Spinal cord (tissue), 10 donors: ENCODE results near the gene C1QTNF7. TPM values are rescaled to one million over a fixed set of nuclear protein-coding genes. Genes with fewer than 3 reads are reported as not detected.

Experiments
- DNase-seq, 6 donors: peaks; one replicate each; pipeline versions ENCODE4 v3.0.0 to v3.0.0-alpha.2; 2013 to 2015; ENCODE audit warnings: low spot score in 6 of 6, low read depth in 4 of 6
- H3K27ac ChIP-seq: one replicate; pipeline ENCODE4 v1.5.1; 2013; ENCODE audit warnings: low read depth, low read length, control low read depth
- H3K27me3 ChIP-seq: one replicate; pipeline ENCODE4 v1.6.1; 2013; ENCODE audit warnings: low read length; ENCODE audit not compliant: control insufficient read depth, insufficient read depth
- H3K36me3 ChIP-seq: one replicate; pipeline ENCODE4 v1.6.1; 2013; ENCODE audit warnings: low read length; ENCODE audit not compliant: control insufficient read depth, insufficient read depth
- H3K4me1 ChIP-seq: one replicate; pipeline ENCODE4 v1.6.1; 2013; ENCODE audit warnings: low read length; ENCODE audit not compliant: control insufficient read depth, insufficient read depth
- H3K4me3 ChIP-seq: one replicate; pipeline ENCODE4 v1.5.1; 2013; ENCODE audit warnings: low read depth, low read length, control low read depth
- H3K9me3 ChIP-seq: one replicate; pipeline ENCODE4 v1.6.1; 2013; ENCODE audit warnings: low read length; ENCODE audit not compliant: control insufficient read depth, insufficient read depth
- WGBS: methylation state at CpG from one replicate; pipeline ENCODE4 v1.1.5; 2013; ENCODE audit warnings: missing lambda C conversion rate; ENCODE audit not compliant: insufficient coverage; 5-methylcytosine and 5-hydroxymethylcytosine counted together
- polyA plus RNA-seq, 2 donors: library from polyadenylated mRNA; unstranded; fragments of 120-200 nt; gene quantifications; one replicate each; pipeline ENCODE4 v1.2.1, GENCODE V29; 2013; ENCODE audit not compliant: insufficient read length in 2 of 2
- total RNA-seq, 2 donors: library from RNA; depleted of rRNA in 1 of 2; stranded (reverse); fragments of 120-200 nt in 1 of 2; fragments of >200 nt in 1 of 2; gene quantifications; one replicate each; pipeline versions ENCODE4 v1.2.3 to v1.2.4, GENCODE V29; 2013 to 2014
- donor health status: healthy.

Gene C1QTNF7
- total and polyA plus RNA-seq, 4 donors = 0.54 to 8.4 (median 1.6) TPM

DNA sequence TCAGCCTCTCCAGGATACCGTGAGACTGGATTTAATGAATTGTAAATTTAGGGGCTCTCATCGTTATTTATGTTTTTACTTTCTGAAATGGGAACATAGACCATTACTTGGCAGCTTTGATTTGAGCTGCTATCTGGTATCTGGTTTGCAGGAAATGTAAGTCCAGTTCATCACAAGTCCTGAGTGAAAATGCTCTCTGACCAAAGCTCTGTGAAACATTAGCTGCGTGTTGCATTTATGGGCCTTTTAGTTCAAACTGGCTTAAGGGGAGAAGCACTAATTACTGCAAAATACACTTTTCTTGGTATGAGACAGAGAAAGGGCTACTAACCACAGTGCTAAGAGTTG is 42.3 kb downstream of the C1QTNF7 start:
- WGBS = 0% methylated on average over 2 of the region's 3 CpGs
- Histone ChIP-seq H3K4me3 (peak overlapping the region; percentile 62), H3K4me1 (no peaks in the 10 kb centered on the region), H3K9me3 (no peaks in the 10 kb centered on the region), H3K27ac (peak overlapping the region; percentile 80), H3K27me3 (no peaks in the 10 kb centered on the region), H3K36me3 (no peaks in the 10 kb centered on the region)
- peak in 3 of 6 donors; percentile 12 to 43 (median 38) for DNase-seq

DNA sequence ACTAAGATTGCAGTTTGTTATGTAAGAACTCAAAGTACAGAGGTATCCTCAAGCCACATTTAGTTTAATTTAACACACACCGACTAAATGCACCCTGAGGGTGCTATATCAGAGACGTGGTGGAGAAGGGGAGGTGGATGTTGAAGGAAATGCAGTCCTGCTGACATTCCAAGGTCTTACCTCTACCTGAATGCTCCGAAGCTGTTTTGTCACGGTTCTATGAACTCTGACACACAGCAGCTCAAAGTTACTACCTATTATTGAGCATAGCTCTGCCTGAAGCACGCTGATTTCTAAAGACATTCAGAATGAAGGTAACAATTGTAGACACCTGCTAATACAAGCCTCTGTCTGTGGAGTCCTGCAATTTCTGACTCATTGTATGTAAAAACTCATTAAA is 48.6 kb downstream of the C1QTNF7 start:
- H3K27ac ChIP-seq = no peak overlapping the region
- H3K9me3 ChIP-seq = no peaks in the 10 kb centered on the region
- H3K4me3 ChIP-seq = no peak overlapping the region
- no peak for DNase-seq
- peaks cover 10% of the 10 kb centered on the region for H3K4me1 ChIP-seq
- 69% methylated on average over 2 of the region's 5 CpGs for WGBS
- H3K36me3 ChIP-seq = peaks cover 3% of the 10 kb centered on the region
- H3K27me3 ChIP-seq = no peaks in the 10 kb centered on the region

DNA sequence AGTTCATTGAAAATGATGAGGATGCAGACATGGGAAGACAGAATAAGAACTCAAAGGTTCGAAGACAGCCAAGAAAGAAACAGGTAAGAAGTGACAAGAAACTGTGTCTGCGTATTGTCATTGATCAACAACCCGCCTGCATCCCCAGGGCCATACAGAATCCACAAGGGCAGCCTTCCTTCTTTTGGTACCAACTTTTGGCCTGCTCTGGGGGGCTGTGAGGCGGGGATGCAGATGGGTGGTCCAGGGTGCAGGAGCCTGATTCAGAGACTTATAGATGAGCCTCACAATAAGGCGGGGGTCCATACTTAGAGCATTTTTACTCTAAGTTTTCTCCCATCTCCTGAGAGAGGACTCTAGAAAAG is 50.9 kb downstream of the C1QTNF7 start:
- Histone ChIP-seq H3K9me3 (no peaks in the 10 kb centered on the region), H3K4me3 (peak overlapping the region; percentile 75), H3K27me3 (no peaks in the 10 kb centered on the region), H3K4me1 (peaks cover 10% of the 10 kb centered on the region), H3K27ac (peak overlapping the region; percentile 98), H3K36me3 (peaks cover 3% of the 10 kb centered on the region)
- WGBS = no CpG with 5 or more reads among the region's 5 CpGs
- DNase-seq = no peak

DNA sequence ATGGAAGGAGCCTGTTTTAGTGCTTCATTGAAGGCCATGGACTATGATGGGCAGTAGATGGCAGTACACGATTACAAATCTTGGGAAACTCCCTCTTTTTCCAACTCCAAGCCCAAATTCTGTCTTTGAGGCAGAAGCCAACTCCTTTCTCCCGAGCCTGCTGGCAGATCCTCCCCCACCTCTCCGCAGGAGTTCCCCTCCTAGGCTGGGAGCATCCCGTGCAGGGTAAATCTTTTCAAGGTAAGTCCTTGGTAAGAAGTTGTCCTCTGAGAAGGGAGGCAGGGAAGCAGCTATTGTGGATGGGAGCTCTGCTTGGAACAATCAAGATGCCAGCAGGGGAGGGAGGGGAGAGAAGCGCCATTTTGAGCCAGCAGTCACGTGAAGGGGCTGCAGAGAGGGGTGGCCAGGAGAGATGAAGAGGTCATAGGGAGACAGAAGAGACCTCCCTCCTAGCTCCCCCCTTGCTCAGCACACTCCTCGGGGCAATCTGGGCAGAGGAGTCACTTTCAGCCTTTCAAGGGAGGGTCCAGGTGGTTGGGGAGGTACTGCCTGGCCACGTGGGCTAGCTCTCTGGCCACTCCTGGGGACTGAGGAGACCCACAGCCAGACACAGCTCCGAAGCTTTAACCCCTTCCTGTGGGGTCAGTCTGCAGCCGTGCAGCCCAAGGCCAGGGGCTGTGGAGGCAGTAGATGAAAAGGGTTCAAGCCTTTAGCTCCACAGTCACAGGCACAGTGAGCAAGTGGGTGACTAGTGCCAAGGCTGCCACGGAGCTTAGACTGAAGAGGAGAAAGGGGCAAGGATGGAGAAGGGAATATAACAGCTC is 51.5 kb downstream of the C1QTNF7 start:
- H3K4me1 ChIP-seq = peaks cover 10% of the 10 kb centered on the region
- peak overlapping the region; percentile 75 for H3K4me3 ChIP-seq
- peaks cover 3% of the 10 kb centered on the region for H3K36me3 ChIP-seq
- H3K27ac ChIP-seq = peak overlapping the region; percentile 98
- WGBS = 0% methylated on average over 3 of the region's 11 CpGs
- H3K27me3 ChIP-seq = no peaks in the 10 kb centered on the region
- no peaks in the 10 kb centered on the region for H3K9me3 ChIP-seq
- DNase-seq = peak; percentile 76 to 97 (median 90)

DNA sequence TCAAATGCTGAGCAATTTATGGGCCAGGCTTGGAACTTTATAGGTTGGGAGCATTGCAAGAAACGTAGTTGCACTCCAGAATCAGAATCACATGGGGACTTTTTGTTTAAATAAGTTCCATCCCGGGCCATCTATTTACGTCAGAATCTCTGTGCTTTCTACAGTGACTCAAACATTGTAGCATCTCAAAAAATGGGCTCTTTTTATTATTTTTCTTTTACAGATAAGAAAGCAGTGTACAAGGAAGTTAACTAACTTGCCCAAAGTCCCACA is 52.0 kb downstream of the C1QTNF7 start:
- Histone ChIP-seq H3K36me3 (peaks cover 6% of the 10 kb centered on the region), H3K9me3 (no peaks in the 10 kb centered on the region), H3K4me3 (peak overlapping the region; percentile 75), H3K27me3 (no peaks in the 10 kb centered on the region), H3K27ac (peak overlapping the region; percentile 98), H3K4me1 (peaks cover 10% of the 10 kb centered on the region)
- WGBS = no CpG with 5 or more reads among the region's 3 CpGs
- DNase-seq = no peak

DNA sequence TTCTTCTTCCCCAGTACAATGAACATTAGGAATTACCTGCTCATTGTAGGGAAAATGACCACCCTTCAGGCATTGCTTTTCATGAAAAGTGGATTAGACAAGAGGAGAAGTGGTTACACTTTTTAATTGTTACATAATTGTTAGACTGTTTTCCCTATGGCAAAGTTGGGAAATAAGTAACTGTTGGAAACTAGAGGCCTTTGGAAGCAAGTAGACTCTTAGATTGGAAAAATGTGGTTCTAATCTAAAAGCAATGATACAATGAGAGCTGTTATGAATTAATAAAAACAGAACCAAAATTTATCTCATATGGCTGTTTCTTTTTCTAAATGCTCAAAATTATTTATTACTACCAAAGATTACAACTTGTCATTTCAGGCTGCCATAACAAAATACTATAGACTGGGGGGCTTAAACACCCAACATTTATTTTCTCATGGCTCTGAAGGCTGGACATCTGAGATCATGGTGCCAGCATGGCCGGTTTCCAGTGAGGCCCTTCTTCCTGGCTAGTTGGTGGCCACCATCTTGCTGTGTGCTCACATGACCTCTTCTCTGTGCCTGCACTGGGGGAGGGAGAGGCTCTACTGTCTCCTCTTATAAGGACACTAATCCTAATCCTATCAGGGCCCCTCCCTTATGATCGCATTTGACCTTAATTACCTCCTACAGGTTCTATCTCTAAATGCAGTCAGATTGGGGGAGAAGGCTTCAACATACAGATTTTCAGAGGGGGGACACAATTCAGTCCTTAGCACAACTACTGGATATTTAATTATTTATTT is 54.3 kb downstream of the C1QTNF7 start:
- no peak for DNase-seq
- no peak overlapping the region for H3K27ac ChIP-seq
- peaks cover 3% of the 10 kb centered on the region for H3K36me3 ChIP-seq
- H3K9me3 ChIP-seq = no peaks in the 10 kb centered on the region
- H3K4me1 ChIP-seq = peaks cover 10% of the 10 kb centered on the region
- no peaks in the 10 kb centered on the region for H3K27me3 ChIP-seq
- H3K4me3 ChIP-seq = no peak overlapping the region
- 100% methylated on average over 1 of the region's 2 CpGs for WGBS

DNA sequence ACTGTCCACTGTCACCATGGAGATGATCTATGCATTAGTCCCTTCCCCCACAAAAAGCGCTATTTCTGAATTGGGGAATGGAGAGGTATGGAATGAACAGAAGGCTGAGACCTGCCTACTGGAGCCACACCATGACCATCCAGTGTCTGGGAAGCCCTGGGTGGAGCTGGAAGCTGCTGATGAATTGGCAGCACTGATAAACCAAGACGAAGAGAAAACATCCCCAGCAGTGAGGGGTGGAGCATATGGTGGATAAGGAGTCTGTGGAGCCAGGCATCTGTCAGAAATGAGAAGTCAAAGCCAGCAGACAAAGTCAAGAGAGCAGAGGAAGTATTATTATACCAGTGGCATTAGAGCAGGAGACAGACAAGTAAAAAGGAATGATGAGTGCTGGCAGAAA is 55.0 kb downstream of the C1QTNF7 start:
- Histone ChIP-seq H3K27ac (no peak overlapping the region), H3K36me3 (peaks cover 3% of the 10 kb centered on the region), H3K27me3 (no peaks in the 10 kb centered on the region), H3K4me3 (no peak overlapping the region), H3K4me1 (peaks cover 10% of the 10 kb centered on the region), H3K9me3 (no peaks in the 10 kb centered on the region)
- 44% methylated on average over 1 of the region's 2 CpGs for WGBS
- no peak for DNase-seq

DNA sequence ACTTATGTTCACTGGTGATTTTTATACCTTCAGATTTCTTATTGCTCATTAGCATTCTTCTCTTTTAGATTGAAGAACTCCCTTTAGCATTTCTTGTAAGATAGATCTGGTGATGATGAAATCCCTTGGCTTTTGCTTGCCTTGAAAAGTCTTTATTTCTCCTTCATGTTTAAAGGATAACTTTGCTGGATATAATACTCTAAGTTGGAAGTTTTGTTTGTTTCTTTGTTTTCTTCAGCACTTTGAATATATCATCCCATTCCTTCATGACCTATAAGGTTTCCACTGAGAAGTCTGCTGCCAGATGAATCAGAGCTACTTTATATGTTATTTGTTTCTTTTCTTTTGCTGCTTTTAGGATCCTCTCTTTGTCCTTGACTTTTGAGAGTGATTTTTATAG is 60.3 kb downstream of the C1QTNF7 start:
- Histone ChIP-seq H3K9me3 (no peaks in the 10 kb centered on the region), H3K4me3 (no peak overlapping the region), H3K27ac (no peak overlapping the region), H3K4me1 (no peaks in the 10 kb centered on the region), H3K36me3 (peaks cover 5% of the 10 kb centered on the region), H3K27me3 (no peaks in the 10 kb centered on the region)
- no peak for DNase-seq

DNA sequence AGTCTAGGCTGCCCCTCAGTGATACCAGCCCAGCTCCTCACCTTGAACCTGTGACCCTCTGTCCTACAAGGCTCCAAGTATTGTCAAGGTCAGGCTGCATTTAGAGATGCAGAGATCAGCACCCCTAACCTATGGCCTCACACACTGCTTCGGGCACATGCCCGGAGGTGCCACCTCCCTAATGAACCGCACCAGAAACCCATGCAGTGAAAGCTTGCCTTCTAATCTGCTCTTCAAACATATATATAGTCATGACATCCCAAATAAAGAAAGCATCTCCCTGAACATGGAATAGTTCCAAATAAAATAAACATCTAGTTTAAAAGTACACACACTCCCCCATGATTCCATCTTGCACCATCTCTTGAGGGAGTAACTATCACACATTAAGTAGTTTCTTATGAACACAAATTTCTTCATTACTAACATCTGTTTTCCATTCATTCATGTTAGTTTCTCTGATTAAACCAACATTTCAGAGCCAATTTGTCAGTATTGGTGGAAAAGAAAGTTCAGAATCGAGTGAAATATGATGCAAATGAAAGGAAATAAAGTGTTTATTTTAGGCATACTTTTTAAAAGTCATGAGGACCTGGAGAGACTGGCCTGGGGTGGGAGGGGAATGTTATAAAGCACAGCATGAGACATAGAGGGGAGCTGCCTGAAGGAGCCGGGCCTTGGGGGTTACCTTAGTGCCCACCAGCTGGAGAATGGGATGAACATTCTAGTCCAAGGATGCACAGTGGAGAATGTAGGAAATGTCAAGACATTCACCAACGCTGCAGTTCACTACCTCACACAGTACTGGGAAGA is 61.0 kb downstream of the C1QTNF7 start:
- H3K27me3 ChIP-seq = no peaks in the 10 kb centered on the region
- peak overlapping the region; percentile 13 for H3K27ac ChIP-seq
- H3K4me1 ChIP-seq = no peaks in the 10 kb centered on the region
- H3K4me3 ChIP-seq = no peak overlapping the region
- no peaks in the 10 kb centered on the region for H3K9me3 ChIP-seq
- H3K36me3 ChIP-seq = peaks cover 5% of the 10 kb centered on the region
- WGBS = 94% methylated on average over 4 of the region's 6 CpGs
- DNase-seq = no peak
